ENCODE data around the gene TPGS1.

TPGS1 gene

DNA sequence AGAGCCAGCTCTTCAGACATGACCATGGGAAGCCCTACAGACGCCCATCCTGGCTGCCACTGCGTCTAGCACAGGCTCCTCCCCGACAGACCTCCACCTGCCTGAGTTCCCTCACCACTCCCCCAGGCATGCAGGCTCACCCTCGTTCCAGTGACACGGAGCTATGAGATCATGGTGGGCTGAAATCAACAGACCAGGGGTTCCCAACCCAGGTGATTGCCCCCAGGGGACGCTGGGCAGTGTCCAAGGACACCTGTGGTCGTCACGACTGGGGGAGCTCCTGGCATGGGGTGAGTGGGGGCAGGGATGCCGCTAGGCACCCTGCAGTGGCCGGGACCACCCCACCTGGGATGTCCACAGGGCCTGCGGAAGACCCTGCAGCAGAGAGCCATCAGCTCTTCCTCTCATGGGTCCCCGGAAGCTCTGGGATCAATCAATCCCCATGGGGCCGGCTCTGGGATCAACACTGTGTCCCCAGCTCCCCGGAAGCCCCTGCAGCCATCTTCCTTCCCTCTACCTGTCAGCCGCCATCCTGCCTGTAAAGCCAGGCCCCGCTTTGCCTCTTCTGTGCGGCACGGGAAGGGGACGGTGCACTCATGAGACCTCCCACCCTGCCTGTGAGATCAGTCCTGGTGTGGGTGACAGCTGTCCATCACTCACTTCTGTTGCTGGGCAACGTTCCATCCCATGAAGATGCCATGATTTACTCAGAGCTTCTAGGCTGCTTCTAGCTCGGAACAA lies 23.8 kb upstream of the TPGS1 start:
- H3K9me3 ChIP-seq (ENCODE audit: insufficient read depth, low read length, severe bottlenecking), result no peaks in the 10 kb centered on the region
- TF ChIP-seq, protein P1, sequence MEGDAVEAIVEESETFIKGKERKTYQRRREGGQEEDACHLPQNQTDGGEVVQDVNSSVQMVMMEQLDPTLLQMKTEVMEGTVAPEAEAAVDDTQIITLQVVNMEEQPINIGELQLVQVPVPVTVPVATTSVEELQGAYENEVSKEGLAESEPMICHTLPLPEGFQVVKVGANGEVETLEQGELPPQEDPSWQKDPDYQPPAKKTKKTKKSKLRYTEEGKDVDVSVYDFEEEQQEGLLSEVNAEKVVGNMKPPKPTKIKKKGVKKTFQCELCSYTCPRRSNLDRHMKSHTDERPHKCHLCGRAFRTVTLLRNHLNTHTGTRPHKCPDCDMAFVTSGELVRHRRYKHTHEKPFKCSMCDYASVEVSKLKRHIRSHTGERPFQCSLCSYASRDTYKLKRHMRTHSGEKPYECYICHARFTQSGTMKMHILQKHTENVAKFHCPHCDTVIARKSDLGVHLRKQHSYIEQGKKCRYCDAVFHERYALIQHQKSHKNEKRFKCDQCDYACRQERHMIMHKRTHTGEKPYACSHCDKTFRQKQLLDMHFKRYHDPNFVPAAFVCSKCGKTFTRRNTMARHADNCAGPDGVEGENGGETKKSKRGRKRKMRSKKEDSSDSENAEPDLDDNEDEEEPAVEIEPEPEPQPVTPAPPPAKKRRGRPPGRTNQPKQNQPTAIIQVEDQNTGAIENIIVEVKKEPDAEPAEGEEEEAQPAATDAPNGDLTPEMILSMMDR (IDR thresholded peaks at IDR 0.05; ENCODE audit: borderline replicate concordance, extremely low read depth, low read length, poor library complexity, severe bottlenecking), result no peak
- TF ChIP-seq EZH2 (IDR thresholded peaks at IDR 0.05; ENCODE audit: borderline replicate concordance, low read depth, low read length, severe bottlenecking), result no peak

DNA sequence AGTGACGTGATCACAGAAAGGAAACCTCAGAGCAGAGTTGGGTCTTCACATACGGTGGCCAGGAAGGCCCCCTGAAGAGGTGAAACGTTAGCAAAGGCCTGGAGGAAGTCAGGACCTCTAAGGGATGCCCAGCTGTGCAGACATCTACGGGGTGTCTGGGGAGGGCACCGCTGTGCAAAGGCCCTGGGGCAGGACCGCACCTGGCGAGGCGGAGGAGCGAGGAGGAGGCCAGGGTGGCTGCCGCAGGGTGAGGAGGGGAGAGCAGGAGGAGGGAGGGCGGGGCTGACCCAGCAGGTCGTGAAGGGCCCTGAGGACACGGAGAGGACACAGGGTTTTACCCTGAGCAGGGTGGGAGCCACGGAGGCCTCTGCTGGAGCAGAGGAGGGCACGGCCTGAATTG lies 22.8 kb upstream of the TPGS1 start:
- H3K9me3 ChIP-seq (ENCODE audit: insufficient read depth, low read length, severe bottlenecking), result no peaks in the 10 kb centered on the region
- no peaks in the 10 kb centered on the region for H4K20me1 ChIP-seq (ENCODE audit: insufficient read depth, low read length)
- no peak for ATAC-seq (ENCODE audit: insufficient read depth, low read depth)
- no peaks in the 10 kb centered on the region; the same call in 1 of the 2 replicates for H3K36me3 ChIP-seq (ENCODE audit: insufficient read depth, low read length)
- H3K4me2 ChIP-seq (ENCODE audit: insufficient read depth, low read length), result no peak overlapping the region
- H3K4me1 ChIP-seq (ENCODE audit: insufficient read depth, low read length), result peaks cover 15% of the 10 kb centered on the region
- H3K4me3 ChIP-seq (ENCODE audit: low read depth in 1 of 2, low read length in 2 of 2), result no peak overlapping the region
- TF ChIP-seq, protein P1 (IDR thresholded peaks at IDR 0.05; ENCODE audit: borderline replicate concordance, extremely low read depth, low read length, poor library complexity, severe bottlenecking), result no peak
- TF ChIP-seq EZH2 (IDR thresholded peaks at IDR 0.05; ENCODE audit: borderline replicate concordance, low read depth, low read length, severe bottlenecking), result no peak
- no peak overlapping the region for H2AFZ ChIP-seq (ENCODE audit: low read depth, low read length)
- no peak overlapping the region for H3K27ac ChIP-seq (ENCODE audit: low read length)
- peaks cover 8% of the 10 kb centered on the region for H3K79me2 ChIP-seq (ENCODE audit: insufficient read depth, low read length)
- no peak for DNase-seq
- no peaks in the 10 kb centered on the region for H3K27me3 ChIP-seq (ENCODE audit: insufficient read depth, low read length, poor library complexity)
- no peak overlapping the region for H3K9ac ChIP-seq (ENCODE audit: low read depth, low read length)

More for the DNA sequence above, 23.8 kb upstream of the TPGS1 start:
- Histone ChIP-seq H3K36me3 (ENCODE audit: insufficient read depth, low read length) (no peaks in the 10 kb centered on the region; the same call in 1 of the 2 replicates), H3K4me3 (ENCODE audit: low read depth in 1 of 2, low read length in 2 of 2) (no peak overlapping the region), H3K4me2 (ENCODE audit: insufficient read depth, low read length) (no peak overlapping the region), H3K9ac (ENCODE audit: low read depth, low read length) (no peak overlapping the region), H4K20me1 (ENCODE audit: insufficient read depth, low read length) (no peaks in the 10 kb centered on the region), H2AFZ (ENCODE audit: low read depth, low read length) (no peak overlapping the region), H3K79me2 (ENCODE audit: insufficient read depth, low read length) (peaks cover 2% of the 10 kb centered on the region; the same call in 1 of the 2 replicates), H3K27ac (ENCODE audit: low read length) (no peak overlapping the region), H3K27me3 (ENCODE audit: insufficient read depth, low read length, poor library complexity) (no peaks in the 10 kb centered on the region), H3K4me1 (ENCODE audit: insufficient read depth, low read length) (peaks cover 13% of the 10 kb centered on the region)
- DNase-seq (no peak), ATAC-seq (ENCODE audit: insufficient read depth, low read depth) (no peak)

DNA sequence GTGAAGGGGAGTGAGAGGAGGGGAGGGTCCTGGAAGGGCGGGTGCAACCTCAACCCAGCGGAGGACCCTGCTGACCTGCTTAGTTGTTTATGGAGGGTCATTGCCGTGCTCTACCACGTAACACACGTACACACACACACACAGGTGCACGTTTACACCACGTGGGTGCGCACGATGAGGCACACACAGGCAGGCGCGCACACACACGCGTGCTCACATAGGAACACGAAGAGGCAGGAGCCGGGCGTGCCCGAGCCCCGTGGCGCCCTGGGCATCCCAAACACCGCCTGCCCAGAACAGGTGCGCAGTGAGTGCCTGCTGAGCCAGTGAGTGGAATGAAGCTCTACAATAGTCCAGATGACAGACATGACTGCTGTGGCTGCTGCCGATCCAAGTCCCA lies 22.2 kb upstream of the TPGS1 start:
- ATAC-seq (ENCODE audit: insufficient read depth, low read depth) (no peak), DNase-seq (no peak)
- Histone ChIP-seq H3K27ac (ENCODE audit: low read length) (no peak overlapping the region), H3K36me3 (ENCODE audit: insufficient read depth, low read length) (no peaks in the 10 kb centered on the region; the same call in 1 of the 2 replicates), H3K79me2 (ENCODE audit: insufficient read depth, low read length) (peaks cover 11% of the 10 kb centered on the region), H2AFZ (ENCODE audit: low read depth, low read length) (no peak overlapping the region), H3K9me3 (ENCODE audit: insufficient read depth, low read length, severe bottlenecking) (no peaks in the 10 kb centered on the region), H3K27me3 (ENCODE audit: insufficient read depth, low read length, poor library complexity) (no peaks in the 10 kb centered on the region), H4K20me1 (ENCODE audit: insufficient read depth, low read length) (no peaks in the 10 kb centered on the region), H3K9ac (ENCODE audit: low read depth, low read length) (no peak overlapping the region), H3K4me2 (ENCODE audit: insufficient read depth, low read length) (no peak overlapping the region), H3K4me1 (ENCODE audit: insufficient read depth, low read length) (peaks cover 21% of the 10 kb centered on the region), H3K4me3 (ENCODE audit: low read depth in 1 of 2, low read length in 2 of 2) (no peak overlapping the region)
- no peak for TF ChIP-seq EZH2 (IDR thresholded peaks at IDR 0.05; ENCODE audit: borderline replicate concordance, low read depth, low read length, severe bottlenecking)

DNA sequence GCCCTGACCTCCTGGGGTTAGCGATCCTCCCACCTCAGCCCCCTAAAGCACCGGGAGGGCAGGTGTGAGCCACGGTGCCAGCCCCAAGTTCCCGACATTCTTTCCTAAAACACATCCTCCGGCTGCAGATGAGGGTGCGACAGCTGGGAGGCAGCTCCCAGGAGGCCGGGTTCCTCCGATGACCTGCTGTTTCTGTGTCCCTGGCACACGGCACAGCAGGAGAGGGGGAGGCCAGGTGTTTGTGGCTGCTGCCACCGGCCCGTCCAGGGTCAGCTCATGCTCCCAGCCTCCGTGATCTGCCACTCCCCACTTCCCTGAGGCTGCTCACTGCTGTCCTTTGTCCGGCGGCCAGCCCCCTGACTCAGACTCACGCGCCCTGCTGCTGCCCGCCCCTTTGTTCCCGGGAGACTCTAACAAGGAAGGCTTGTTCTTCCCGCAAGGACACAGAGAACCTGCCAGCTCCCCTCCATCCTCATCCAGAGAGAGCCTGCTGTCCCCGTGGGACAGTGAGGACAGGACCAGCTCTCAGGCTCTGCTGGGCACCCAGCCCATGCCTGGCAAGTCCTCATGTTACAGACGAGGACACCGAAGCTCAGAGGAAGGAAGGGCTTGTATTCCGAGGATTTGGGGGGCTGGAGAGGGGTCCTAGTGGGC lies 21.6 kb upstream of the TPGS1 start:
- no peak overlapping the region for H3K4me2 ChIP-seq (ENCODE audit: insufficient read depth, low read length)
- H3K9me3 ChIP-seq (ENCODE audit: insufficient read depth, low read length, severe bottlenecking), result no peaks in the 10 kb centered on the region
- H3K9ac ChIP-seq (ENCODE audit: low read depth, low read length), result no peak overlapping the region
- peaks cover 27% of the 10 kb centered on the region for H3K4me1 ChIP-seq (ENCODE audit: insufficient read depth, low read length)
- no peak for TF ChIP-seq EZH2 (IDR thresholded peaks at IDR 0.05; ENCODE audit: borderline replicate concordance, low read depth, low read length, severe bottlenecking)
- TF ChIP-seq, protein P1 (IDR thresholded peaks at IDR 0.05; ENCODE audit: borderline replicate concordance, extremely low read depth, low read length, poor library complexity, severe bottlenecking), result no peak
- no peak overlapping the region for H2AFZ ChIP-seq (ENCODE audit: low read depth, low read length)
- no peaks in the 10 kb centered on the region for H3K27me3 ChIP-seq (ENCODE audit: insufficient read depth, low read length, poor library complexity)
- H3K79me2 ChIP-seq (ENCODE audit: insufficient read depth, low read length), result peaks cover 11% of the 10 kb centered on the region
- no peaks in the 10 kb centered on the region; the same call in 1 of the 2 replicates for H3K36me3 ChIP-seq (ENCODE audit: insufficient read depth, low read length)
- no peak overlapping the region for H3K4me3 ChIP-seq (ENCODE audit: low read depth in 1 of 2, low read length in 2 of 2)
- ATAC-seq (ENCODE audit: insufficient read depth, low read depth) (no peak), DNase-seq (no peak)
- H4K20me1 ChIP-seq (ENCODE audit: insufficient read depth, low read length), result no peaks in the 10 kb centered on the region
- H3K27ac ChIP-seq (ENCODE audit: low read length), result no peak overlapping the region

Data from DND-41 (cell line).